HG03064 (cell line): ENCODE measurements around the gene SPATA16.
A peak's percentile ranks its signal among the peaks of the same experiment; 100 is the strongest.

Experiments used
- ATAC-seq: cut with Tn5 transposase; IDR thresholded peaks from one replicate; pipeline ENCODE4 v1.9.1; 2021; ENCODE audit warnings: low read depth; ENCODE audit not compliant: unreplicated experiment

SPATA16 gene

GRCh38 chr3:172846103-172846561 lies 294.9 kb downstream of the SPATA16 start:
- peak; percentile 84 for ATAC-seq

- ATAC-seq, result no peak
Observed at GRCh38 chr3:172844428-172844827, 296.6 kb downstream of the SPATA16 start.

GRCh38 chr3:172840913-172841312 lies 300.1 kb downstream of the SPATA16 start:
- ATAC-seq, result no peak

- no peak for ATAC-seq
Observed at GRCh38 chr3:172840463-172840862, 300.6 kb downstream of the SPATA16 start.

GRCh38 chr3:172839679-172840078 lies 301.4 kb downstream of the SPATA16 start:
- ATAC-seq, result no peak
